ENCODE results near the gene NLK. TPM values are rescaled to one million over a fixed set of nuclear protein-coding genes. Genes with fewer than 3 reads are reported as not detected.

The NLK gene
- total RNA-seq, 1 experiment from 2014 or later: 12.8 TPM

DNA sequence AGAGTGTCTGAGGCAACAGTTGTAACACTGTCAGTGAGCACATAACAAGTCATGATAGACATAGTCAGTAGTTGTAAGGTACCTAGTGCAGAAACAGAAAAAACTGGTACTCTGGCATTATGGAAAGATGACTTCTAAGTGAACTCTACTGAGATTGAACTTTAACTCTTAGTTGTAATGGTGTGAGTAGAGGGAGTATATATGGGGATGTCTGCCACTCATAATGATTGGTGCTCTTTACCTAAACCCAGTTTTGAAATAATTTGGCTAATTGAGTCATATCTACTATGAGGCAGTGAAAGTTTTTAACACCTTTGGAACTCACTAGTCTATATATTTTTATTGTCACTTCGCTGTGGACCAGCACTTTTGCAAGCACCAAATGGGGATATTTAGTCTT is 6.6 kb downstream of the NLK start:
- no peak for DNase-seq (ENCODE audit: low read depth, low spot score)
- no peak overlapping the region for H3K27ac ChIP-seq (ENCODE audit: low read depth, low read length)
- H3K79me2 ChIP-seq (ENCODE audit: insufficient read depth, low read length): peaks cover 85% of the 10 kb centered on the region
- peaks cover 14% of the 10 kb centered on the region; the same call in 1 of the 2 replicates for H4K20me1 ChIP-seq (ENCODE audit: insufficient read depth)
- intact Hi-C loops (cut with micrococcal nuclease): no loop called here
- no peaks in the 10 kb centered on the region for H3K4me1 ChIP-seq (ENCODE audit: control insufficient read depth in 1 of 2, insufficient read depth in 2 of 2, low read length in 2 of 2)
- H3K4me3 ChIP-seq (replicated peaks in 1 of 2; ENCODE audit: low read depth in 1 of 2, low read length in 2 of 2): no peak overlapping the region
- H3K36me3 ChIP-seq (ENCODE audit: control insufficient read depth in 1 of 2, insufficient read depth in 2 of 2, low read length in 2 of 2): no peaks in the 10 kb centered on the region
- no peaks in the 10 kb centered on the region for H3K27me3 ChIP-seq (ENCODE audit: insufficient read depth, low read length)
- no peak overlapping the region for H2AFZ ChIP-seq (ENCODE audit: low read depth, low read length, poor library complexity, severe bottlenecking)
- no peak for ATAC-seq
- no peaks in the 10 kb centered on the region for H3K9me2 ChIP-seq (ENCODE audit: insufficient read depth)
- POLR2A ChIA-PET: interaction anchor here (1.4 kb wide), 1 partner anchor 8 kb away, joined by 3 read pairs; no protein-coding TSS in a partner anchor
- H3K9ac ChIP-seq (ENCODE audit: low read length): no peak overlapping the region
- H3K9me3 ChIP-seq (ENCODE audit: control insufficient read depth in 1 of 2, insufficient read depth in 1 of 2, low read depth in 1 of 2, low read length in 2 of 2): no peaks in the 10 kb centered on the region
- TF ChIP-seq, protein P1, sequence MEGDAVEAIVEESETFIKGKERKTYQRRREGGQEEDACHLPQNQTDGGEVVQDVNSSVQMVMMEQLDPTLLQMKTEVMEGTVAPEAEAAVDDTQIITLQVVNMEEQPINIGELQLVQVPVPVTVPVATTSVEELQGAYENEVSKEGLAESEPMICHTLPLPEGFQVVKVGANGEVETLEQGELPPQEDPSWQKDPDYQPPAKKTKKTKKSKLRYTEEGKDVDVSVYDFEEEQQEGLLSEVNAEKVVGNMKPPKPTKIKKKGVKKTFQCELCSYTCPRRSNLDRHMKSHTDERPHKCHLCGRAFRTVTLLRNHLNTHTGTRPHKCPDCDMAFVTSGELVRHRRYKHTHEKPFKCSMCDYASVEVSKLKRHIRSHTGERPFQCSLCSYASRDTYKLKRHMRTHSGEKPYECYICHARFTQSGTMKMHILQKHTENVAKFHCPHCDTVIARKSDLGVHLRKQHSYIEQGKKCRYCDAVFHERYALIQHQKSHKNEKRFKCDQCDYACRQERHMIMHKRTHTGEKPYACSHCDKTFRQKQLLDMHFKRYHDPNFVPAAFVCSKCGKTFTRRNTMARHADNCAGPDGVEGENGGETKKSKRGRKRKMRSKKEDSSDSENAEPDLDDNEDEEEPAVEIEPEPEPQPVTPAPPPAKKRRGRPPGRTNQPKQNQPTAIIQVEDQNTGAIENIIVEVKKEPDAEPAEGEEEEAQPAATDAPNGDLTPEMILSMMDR (IDR thresholded peaks at IDR 0.05 in 2 of 3, conservative IDR thresholded peaks at IDR 0.05 in 1 of 3; ENCODE audit: borderline replicate concordance in 1 of 3, insufficient read depth in 1 of 3, low read depth in 2 of 3, low read length in 2 of 3): no peak
- TF ChIP-seq, protein P2, sequence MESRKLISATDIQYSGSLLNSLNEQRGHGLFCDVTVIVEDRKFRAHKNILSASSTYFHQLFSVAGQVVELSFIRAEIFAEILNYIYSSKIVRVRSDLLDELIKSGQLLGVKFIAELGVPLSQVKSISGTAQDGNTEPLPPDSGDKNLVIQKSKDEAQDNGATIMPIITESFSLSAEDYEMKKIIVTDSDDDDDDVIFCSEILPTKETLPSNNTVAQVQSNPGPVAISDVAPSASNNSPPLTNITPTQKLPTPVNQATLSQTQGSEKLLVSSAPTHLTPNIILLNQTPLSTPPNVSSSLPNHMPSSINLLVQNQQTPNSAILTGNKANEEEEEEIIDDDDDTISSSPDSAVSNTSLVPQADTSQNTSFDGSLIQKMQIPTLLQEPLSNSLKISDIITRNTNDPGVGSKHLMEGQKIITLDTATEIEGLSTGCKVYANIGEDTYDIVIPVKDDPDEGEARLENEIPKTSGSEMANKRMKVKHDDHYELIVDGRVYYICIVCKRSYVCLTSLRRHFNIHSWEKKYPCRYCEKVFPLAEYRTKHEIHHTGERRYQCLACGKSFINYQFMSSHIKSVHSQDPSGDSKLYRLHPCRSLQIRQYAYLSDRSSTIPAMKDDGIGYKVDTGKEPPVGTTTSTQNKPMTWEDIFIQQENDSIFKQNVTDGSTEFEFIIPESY (IDR thresholded peaks at IDR 0.05; ENCODE audit: extremely low read depth, insufficient replicate concordance, low read length): no peak
- TF ChIP-seq, protein P3, sequence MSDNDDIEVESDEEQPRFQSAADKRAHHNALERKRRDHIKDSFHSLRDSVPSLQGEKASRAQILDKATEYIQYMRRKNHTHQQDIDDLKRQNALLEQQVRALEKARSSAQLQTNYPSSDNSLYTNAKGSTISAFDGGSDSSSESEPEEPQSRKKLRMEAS (IDR thresholded peaks at IDR 0.05): no peak
- TF ChIP-seq, protein P4, sequence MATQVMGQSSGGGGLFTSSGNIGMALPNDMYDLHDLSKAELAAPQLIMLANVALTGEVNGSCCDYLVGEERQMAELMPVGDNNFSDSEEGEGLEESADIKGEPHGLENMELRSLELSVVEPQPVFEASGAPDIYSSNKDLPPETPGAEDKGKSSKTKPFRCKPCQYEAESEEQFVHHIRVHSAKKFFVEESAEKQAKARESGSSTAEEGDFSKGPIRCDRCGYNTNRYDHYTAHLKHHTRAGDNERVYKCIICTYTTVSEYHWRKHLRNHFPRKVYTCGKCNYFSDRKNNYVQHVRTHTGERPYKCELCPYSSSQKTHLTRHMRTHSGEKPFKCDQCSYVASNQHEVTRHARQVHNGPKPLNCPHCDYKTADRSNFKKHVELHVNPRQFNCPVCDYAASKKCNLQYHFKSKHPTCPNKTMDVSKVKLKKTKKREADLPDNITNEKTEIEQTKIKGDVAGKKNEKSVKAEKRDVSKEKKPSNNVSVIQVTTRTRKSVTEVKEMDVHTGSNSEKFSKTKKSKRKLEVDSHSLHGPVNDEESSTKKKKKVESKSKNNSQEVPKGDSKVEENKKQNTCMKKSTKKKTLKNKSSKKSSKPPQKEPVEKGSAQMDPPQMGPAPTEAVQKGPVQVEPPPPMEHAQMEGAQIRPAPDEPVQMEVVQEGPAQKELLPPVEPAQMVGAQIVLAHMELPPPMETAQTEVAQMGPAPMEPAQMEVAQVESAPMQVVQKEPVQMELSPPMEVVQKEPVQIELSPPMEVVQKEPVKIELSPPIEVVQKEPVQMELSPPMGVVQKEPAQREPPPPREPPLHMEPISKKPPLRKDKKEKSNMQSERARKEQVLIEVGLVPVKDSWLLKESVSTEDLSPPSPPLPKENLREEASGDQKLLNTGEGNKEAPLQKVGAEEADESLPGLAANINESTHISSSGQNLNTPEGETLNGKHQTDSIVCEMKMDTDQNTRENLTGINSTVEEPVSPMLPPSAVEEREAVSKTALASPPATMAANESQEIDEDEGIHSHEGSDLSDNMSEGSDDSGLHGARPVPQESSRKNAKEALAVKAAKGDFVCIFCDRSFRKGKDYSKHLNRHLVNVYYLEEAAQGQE (IDR thresholded peaks at IDR 0.05; ENCODE audit: low read depth): no peak
- TF ChIP-seq SRF (IDR thresholded peaks at IDR 0.05; ENCODE audit: low read depth) (no peak), JUND (IDR thresholded peaks at IDR 0.05) (no peak), CEBPB (IDR thresholded peaks at IDR 0.05; ENCODE audit: low read depth) (no peak), YY1 (IDR thresholded peaks at IDR 0.05; ENCODE audit: extremely low read depth, insufficient replicate concordance, low read depth, low read length) (no peak), ZNF274 (IDR thresholded peaks at IDR 0.05; ENCODE audit: low read depth, low read length) (no peak), SP1 (IDR thresholded peaks at IDR 0.05; ENCODE audit: low read depth) (no peak), POLR2A (IDR thresholded peaks at IDR 0.05; ENCODE audit: borderline replicate concordance, extremely low read depth, insufficient read depth, insufficient read length) (no peak), EZH2 (IDR thresholded peaks at IDR 0.05) (no peak), ZFX (IDR thresholded peaks at IDR 0.05) (no peak)
- TF ChIP-seq, protein P5, sequence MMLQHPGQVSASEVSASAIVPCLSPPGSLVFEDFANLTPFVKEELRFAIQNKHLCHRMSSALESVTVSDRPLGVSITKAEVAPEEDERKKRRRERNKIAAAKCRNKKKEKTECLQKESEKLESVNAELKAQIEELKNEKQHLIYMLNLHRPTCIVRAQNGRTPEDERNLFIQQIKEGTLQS (IDR thresholded peaks at IDR 0.05): no peak
- RAD21 ChIA-PET (ENCODE audit: low non-redundant PET in 1 of 2, low total read pairs in 2 of 2, uncharacterized antibody in 2 of 2, unreplicated experiment in 2 of 2): no interaction called here
- BruUV-seq (replicated peaks): no TSS peak
- no peak overlapping the region for H3K4me2 ChIP-seq (ENCODE audit: low read length)
- CTCF ChIA-PET: no interaction called here

Data from HCT116 (cell line).